GM19438 (cell line): ENCODE results near the gene PMF1.
"Not testable (repeated sequence)": the region's sequence is repeated elsewhere in the genome, so short reads cannot be mapped to it uniquely, and the experiment has no call there.

Source experiments
- ATAC-seq: cut with Tn5 transposase; IDR thresholded peaks from one replicate; pipeline ENCODE4 v1.9.1; 2021; ENCODE audit warnings: low read depth; ENCODE audit not compliant: unreplicated experiment

Gene PMF1

DNA sequence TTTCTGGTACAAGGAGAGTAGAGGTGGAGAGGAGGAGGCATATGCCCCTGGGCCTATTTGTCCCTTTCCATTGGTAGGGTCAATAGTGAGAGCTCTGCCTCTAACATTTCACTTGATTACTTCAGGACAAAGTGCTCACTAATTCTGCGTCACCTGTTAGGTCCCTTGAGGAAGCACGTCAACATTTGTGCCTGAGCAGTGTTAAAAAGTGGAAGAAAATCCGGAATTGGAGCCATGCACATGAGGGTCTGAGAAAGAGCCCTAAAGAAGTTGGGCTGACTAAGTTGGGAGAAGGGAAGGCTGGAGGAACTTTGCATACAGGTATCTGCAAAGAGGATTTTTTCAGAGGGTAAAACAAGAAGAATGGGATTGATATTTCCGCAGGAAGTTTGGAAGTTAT lies 17.0 kb upstream of the PMF1 start:
- ATAC-seq, result no peak

DNA sequence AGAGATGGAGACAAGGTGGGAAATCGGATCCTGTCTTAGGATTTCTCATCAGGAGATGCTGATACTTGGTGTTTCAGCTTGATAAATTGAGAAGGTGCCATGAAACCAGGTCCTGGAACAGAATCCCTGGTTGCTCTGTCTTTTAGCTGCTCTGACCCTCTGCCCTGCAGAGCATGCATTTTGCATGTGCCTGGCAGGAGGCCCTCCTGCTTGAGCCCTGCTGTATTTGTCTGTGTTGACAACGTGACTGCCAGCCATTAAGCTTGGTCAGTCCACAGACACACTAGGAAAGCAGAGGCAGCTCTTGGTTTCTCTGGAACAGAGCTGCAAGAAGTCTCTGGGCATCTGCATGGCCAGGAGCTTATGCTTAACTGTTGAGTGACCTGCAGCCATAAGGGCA lies 16.4 kb upstream of the PMF1 start:
- no peak for ATAC-seq

DNA sequence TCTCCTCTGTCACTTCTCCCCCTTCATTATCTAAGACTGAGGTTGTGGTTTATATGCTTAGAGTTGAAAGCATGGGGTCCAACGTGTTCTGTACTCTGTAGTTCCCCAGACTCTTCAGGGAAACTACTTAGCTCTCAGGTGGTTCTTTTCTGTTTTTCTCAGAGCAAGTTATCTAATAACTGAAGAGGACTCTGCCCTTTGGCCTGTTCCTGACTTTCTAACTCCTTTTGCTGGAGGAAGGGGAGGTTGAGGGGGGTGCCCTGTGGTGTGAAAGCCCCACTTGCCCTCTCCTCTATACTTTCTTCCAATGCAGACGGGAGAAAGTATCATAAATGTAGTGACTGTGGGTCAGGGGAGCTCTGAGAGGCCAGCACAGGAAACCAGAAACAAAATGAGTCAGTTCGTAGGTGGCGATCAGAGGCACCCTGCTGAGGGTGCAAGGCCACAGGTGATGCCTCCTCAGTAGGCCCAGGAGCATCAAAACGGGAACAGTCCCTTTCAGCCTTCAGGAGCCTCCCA lies 13.9 kb upstream of the PMF1 start:
- ATAC-seq, result no peak

DNA sequence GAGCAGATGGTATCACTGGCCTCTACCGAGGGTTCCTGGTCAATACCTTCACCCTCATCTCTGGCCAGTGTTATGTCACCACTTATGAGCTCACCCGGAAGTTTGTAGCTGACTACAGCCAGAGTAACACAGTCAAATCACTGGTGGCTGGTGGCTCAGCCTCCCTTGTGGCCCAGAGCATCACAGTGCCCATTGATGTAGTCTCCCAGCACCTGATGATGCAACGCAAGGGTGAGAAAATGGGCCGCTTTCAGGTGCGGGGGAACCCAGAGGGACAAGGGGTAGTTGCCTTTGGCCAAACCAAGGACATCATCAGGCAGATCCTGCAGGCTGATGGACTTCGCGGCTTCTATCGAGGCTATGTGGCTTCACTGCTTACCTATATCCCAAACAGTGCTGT lies 12.8 kb upstream of the PMF1 start:
- ATAC-seq, result no peak

DNA sequence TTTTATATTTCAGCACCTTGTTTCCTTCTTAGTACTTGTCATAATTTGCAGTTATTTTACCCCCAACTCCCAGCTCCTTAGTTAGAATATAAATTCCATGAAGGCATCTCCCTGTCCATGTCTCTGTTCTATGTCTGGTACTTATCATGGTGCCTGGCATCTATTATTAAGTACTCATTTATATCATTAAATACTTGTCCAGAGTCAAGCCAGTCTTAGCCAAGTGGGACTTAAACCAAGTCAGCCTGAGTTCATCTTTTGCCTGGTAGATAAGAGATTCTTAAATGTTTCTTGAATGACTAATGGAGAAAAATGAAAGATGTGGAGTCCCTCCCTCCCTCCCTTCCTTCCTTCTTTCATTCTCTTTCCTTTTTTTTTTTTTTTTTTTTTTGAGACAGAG lies 9.5 kb upstream of the PMF1 start:
- no peak for ATAC-seq

DNA sequence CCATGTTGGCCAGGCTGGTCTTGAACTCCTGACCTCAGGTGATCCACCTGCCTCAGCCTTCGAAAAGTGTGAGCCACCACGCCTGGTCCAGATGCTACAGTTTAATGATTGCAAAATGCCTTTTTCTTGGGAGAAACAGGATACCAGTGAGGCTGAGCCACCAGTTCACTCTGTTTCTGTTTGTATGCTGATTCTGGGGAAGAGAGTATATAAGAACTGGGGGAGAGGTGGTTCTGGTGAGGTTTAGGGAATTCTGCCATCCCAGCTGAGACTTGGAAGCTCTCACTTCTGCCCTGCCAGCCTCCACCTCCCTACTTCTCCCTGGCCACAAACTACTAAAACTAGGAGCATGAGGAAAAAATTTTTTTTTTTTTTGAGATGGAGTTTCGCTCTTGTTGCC lies 8.1 kb upstream of the PMF1 start:
- ATAC-seq, result no peak

DNA sequence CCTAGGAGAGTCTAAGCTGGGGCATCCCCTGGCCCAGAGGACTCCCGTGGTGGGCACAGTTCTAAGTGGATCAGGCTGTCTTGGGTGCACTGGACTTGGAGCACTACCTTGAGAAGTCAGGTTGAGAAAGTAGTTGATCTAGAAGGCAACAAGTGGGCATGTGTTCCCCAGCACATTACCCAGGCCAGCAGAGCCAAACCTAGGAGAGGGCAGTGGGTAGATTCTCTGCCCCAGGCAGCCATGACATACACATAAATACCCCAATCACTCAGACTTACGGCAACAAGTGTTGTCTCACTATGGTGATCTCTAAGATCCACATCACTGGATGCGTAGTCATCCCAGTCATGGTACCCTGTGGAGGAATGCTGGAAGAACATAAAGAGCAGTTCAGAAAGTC lies 1.6 kb upstream of the PMF1 start:
- ATAC-seq, result no peak

DNA sequence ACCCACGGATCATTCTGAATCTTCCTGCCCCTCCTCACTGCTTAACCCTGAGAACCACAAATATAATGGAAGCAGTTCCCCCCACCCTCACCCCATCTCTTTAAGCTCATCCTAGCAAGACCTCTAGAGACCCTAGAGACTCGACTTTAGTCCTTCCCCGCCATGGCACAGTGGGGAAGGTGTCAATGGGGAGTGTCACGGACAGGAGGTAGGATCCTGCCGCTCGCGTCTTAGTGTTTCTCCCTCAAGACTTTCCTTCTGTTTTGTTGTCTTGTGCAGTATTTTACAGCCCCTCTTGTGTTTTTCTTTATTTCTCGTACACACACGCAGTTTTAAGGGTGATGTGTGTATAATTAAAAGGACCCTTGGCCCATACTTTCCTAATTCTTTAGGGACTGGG lies 677 bp upstream of the PMF1 start:
- no peak for ATAC-seq

DNA sequence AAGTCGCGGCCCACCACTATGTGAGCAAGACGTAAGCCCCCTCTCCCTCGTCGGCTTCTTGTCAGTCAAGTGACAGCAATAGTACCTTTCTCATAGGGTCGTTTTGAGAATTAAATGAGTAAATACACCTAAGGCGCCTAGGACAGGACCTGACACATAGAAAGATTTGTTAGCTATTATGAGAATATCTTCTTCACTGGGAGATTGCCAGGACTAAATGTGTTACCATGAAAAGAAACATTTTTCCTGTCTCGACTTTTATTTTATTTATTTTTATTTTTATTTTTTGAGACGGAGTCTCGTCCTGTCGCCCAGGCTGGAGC lies 798 bp downstream of the PMF1 start:
- no peak for ATAC-seq

DNA sequence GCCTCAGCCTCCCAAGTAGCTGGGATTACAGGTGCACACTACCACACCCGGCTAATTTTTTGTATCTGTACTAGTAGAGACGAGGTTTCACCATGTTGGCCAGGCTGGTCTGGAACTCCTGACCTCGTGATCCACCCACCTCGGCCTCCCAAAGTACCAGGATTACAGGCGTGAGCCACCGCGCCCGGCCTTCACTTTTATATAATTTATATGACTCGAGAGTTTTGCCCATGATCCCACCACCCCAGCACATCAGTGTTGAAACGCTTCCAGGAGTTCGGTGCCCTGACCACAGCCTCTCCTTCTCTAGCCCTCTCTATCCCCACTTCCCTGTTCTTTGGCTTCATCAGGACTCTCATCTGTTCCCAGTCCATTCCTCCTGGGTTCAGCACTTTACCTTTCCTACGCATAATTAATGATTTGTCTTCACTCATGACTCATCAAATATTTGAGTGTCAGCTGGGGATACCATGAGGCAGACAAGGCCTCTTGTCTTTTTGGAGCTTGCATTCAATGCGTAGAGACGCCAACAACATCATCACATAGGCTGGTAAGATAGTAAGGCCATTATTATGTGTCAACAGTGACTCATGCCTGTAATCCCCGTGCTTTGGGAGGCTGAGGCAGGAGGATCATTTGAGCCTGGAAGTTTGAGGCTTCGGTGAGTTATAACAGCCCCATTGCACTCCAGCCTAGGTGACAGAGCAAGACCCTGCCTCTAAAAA lies 1.4 kb downstream of the PMF1 start:
- no peak for ATAC-seq

DNA sequence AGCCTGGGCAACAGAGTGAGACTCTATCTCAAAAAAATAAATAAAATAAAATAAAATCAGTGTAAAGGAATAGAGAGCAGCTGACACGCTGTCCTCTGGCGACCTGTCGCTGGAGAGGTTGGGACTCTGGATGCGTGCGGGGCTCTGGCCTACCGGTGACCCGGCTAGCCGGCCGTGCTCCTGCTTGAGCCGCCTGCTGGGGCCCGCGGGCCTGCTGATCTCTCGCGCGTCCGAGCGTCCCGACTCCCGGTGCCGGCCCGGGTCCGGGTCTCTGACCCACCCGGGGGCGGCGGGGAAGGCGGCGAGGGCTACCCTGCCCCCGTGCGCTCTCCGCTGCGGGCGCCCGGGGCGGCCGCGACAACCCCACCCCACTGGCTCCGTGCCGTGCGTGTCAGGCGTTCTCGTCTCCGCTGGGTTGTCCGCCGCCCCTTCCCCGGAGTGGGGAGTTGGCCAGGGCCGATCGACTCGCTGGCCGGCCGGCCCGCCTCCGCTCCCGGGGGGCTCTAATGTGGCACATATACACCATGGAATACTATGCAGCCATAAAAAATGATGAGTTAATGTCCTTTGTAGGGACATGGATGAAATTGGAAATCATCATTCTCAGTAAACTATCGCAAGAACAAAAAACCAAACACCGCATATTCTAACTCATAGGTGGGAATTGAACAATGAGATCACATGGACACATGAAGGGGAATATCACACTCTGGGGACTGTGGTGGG lies 3.7 kb downstream of the PMF1 start:
- not testable (repeated sequence) for ATAC-seq

DNA sequence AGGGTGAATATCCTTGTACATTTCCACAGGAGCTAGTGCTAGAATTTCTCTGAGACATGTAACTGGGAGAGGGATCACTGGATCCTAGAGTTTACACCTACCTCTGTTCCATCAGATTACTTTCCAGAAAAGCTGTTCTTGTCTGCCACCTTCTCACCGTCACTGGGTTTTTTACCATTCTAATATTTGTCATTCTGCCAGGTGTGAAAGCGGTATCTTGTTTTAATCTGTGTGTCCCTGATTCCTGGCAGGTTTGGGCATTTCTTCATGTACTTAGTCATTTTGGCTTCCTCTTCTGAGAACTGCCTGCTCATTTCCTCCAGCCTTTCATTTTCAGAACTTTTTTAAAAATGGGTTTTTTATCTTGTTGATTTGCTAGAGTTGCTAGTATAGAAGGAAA lies 5.1 kb downstream of the PMF1 start:
- no peak for ATAC-seq

DNA sequence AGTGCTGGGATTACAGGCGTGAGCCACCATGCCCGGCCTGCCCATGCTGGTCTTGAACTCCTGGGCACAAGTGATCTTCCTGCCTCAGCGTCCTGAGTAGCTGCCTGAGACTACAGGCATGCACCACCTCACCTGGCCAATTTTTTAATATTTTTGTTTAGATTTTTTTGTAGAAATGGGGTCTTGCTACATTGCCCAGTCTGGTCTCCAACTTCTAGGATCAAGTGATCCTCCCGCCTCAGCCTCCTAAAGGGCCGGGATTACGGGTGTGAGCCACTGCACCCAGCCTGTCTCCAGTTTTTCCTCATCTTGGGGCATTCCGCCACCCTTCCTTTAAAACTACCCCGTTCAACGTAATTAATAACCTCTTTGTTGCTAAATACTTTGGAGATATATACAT lies 7.4 kb downstream of the PMF1 start:
- no peak for ATAC-seq

DNA sequence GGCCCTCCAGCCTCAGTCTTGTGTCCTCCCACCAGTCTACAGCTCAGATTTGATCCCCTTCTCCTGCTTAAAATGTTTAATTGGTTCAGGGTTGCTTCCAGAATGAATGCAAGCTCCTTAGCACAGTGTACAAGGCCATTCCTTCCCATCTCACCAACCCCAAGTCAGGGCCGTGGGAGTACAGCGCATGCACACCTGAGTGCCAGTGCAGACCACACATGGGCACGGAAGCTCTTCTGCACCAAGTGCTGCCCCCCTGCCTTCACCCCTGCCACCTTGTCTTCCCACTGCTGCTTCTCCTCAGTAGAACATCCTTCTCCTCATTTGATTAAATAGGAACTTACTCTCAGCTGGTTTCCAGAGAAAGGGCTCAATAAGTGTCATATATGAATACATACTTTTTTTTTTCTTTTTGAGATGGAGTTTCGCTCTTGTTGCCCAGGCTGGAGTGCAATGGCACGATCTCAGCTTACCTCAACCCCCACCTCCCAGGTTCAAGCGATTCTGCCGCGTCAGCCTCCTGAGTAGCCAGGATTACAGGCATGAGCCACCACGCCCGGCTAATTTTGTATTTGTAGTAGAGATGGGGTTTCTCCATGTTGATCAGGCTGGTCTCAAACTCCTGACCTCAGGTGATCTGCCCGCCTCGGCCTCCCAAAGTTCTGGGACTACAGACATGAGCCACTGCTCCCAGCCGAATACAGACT lies 9.3 kb downstream of the PMF1 start:
- no peak for ATAC-seq

DNA sequence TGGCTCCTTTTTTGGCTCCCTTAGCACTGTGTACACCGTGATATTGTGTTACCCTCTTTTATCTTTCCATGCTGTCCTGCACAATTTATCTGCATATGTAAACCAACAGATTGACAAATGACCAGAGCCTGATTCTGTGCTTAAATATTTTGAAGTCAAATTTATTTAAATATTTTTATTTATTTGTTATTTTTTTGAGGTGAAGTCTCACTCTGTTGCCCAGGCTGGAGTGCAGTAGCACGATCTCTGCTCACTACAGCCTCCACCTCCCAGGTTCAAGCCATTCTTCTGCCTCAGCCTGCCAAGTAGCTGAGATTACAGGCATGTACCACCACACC lies 12.8 kb downstream of the PMF1 start:
- peak; percentile 17 for ATAC-seq

DNA sequence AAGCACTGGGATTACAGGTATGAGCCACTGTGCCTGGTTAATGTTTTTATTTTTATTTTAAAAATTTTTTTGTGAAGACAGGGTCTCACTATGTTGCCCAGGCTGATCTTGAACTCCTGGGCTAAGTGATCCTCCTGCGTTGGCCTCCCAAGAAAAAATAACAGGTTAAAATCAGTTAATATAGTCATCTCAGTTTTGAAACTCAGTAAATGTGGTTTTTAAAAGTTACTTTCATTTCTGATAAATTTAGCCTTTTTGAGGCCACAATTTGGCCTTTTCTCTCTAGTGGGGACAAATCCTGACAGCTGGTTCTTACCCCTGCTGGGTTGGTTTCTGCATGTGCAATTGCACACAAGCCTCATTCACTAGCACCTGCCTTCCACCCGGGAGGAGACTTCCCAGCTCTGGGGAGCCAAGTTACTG lies 13.3 kb downstream of the PMF1 start:
- ATAC-seq, result peak; percentile 64

DNA sequence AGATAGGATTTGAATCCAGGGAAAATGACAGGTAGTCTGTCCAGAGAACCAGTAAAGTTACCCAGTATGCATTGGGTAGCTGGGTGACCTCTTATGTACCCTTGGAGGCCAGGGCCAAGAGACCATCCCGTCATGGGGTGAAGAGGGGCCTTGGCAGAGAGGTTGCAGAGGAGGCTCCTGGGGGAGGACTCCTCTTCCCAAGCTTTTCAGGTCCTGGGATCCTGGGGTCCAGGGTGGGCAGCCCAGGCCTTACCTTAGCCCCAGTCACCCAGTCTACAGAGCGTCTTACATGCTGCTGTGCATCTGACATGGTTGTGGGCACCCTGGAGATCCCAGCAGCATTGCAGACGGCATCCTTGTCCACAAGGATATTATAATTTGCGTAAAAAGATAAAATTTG lies 14.0 kb downstream of the PMF1 start:
- no peak for ATAC-seq

DNA sequence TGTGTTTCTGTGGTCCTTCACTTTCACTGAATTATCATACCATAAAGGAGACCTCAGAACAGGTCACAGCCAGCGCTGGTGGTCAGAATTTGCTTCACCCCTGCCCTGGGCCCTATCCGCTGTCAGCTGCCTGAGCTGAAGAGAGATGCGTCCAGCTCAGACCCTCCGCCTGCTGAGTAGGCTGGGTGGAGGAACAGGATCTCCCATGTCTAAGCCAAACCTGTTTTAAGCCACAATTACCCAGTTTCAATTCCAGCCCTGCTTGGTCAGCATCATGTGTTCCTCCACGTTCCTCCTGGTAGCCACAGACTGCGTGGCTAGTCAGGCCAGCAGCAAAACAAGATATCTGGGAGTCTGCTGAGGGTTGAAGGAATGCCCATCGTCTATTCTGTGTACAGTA lies 15.7 kb downstream of the PMF1 start:
- ATAC-seq, result no peak

DNA sequence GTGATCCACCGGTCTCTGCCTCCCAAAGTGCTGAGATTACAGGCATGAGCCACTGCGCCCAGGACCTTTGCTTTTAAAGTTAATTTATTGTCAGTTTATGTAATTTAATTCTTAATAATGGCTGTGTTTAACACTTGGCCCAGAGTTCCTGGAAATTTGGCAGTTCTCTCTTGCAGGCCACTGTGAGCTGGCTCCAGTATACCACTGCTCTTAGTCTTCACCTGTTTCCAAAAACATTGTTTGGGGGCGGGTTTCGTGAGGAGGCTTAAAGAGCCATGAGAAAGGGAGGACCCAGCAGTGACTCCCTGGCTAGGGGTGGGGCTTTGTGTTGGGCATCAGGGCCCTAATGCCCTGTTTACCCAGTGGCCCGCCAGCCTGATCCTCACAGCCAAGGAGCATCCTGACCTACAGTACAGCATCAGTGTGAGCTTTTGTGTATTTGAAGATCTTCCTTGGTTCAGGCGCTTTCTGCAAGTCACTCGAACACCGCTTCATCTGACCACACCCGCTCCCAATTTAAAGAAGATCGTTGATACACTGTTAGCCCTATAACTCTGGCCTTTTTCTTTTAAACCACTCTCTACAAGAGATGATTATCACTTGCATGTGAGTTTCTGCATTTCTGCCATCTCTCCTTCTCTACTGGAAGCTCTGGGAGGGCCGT lies 17.1 kb downstream of the PMF1 start:
- no peak for ATAC-seq

DNA sequence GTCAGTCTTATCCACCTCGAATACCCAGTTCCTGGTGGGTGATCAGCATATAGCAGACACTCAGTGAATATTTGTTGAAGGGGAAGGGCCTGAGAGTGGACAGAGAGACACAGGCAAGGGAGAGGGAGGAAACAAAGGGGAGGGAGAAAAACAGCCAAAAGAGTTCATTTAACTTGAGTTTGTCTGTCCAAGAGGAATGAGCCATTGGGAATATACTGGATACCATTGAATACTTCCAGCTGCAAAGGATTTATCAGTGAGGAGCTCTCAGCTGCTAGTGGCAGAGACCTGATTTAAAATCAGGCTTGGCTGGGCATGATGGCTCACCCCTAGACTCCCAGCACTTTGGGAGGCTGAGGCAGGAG lies 17.6 kb downstream of the PMF1 start:
- no peak for ATAC-seq

DNA sequence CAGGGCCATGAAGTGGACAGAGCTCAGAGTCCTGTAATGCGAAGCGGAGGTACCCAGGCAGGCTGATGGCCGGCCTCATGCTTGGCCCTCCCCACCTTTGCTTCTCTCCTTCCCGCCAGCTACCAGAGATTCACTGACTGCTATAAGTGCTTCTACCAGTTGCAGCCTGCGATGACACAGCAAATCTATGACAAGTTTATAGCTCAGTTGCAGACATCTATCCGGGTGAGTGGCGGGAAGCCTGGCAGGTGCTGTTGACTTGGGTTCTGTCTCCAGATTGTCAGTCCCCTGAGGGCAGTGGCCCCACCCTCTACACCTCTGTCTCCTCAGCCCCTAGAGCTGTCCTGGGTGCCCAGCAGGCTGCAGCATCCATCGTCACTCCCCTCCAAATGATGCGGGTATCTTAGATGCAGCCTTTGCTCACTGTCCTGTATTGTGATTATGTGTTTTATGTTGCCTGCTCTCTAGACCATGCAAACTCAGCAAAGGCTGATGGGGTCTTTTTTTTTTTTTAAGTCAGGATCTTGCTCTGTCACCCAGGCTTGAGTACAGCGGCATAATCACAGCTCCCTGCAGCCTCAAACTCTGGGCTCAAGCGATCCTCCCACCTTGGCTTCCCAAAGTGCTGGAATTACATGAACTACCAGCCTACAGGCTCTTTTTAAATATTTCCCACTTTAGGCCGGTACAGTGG lies 19.5 kb downstream of the PMF1 start:
- ATAC-seq, result no peak
